Bronchial epithelial cell (primary cell): ENCODE results near the gene C14orf119. TPM values are rescaled to one million over a fixed set of nuclear protein-coding genes. Genes with fewer than 3 reads are reported as not detected.
A peak's percentile ranks its signal among the peaks of the same experiment; 100 is the strongest.

ENCODE experiments used
- DNase-seq: peaks from one replicate; pipeline ENCODE4 v3.0.0-alpha.2; 2010; ENCODE audit warnings: low read depth
- FAIRE-seq: peaks from 2 replicates; lab custom pipeline; 2011; peaks lifted over from hg19 to GRCh38; lab: Jason Lieb, UNC
- H3K27me3 ChIP-seq: 2 replicates; pipeline ENCODE4 v1.5.1; 2011; ENCODE audit warnings: low read length; ENCODE audit not compliant: control insufficient read depth, insufficient read depth
- H3K36me3 ChIP-seq: 2 replicates; pipeline ENCODE4 v1.5.1; 2011; ENCODE audit warnings: low read length; ENCODE audit not compliant: control insufficient read depth, insufficient read depth
- H3K4me3 ChIP-seq: 2 replicates; pipeline ENCODE4 v1.5.1; 2011; ENCODE audit warnings: mild to moderate bottlenecking, low read depth, low read length, control low read depth
- total RNA-seq: library from RNA; depleted of rRNA; stranded (reverse); fragments of >200 nt; gene quantifications from 2 replicates; pipeline ENCODE4 v1.2.1, GENCODE V29; 2014
- TF ChIP-seq, protein P1 (sequence below): IDR thresholded peaks from 2 replicates; pipeline ENCODE4 v1.5.1; 2011; ENCODE audit warnings: mild to moderate bottlenecking, moderate library complexity, low read length, control low read depth, inconsistent platforms; ENCODE audit not compliant: insufficient read depth, severe bottlenecking

The C14orf119 gene
- total RNA-seq, 1 donor from 2014 or later, result 51.9 TPM

DNA sequence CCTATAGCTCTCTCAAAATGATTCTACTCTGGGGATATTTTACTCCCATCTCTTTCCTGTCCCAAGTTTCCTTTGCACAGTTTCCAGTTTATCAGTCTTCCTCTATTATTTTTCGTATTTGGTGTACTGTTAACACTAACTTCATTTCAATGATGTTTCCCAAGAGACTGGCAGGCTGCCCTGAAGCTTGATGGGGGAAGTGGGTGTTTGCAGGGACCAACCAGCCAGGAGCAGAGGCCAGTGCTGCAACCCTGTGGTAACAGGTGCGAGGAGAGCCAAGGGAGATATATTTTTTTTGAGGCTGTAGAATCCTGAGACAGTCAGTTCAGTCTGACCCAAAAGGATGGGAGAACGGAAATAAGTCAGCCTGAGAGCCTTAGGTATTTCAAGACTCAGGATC, 35.6 kb downstream of the C14orf119 start:
- TF ChIP-seq, protein P1, sequence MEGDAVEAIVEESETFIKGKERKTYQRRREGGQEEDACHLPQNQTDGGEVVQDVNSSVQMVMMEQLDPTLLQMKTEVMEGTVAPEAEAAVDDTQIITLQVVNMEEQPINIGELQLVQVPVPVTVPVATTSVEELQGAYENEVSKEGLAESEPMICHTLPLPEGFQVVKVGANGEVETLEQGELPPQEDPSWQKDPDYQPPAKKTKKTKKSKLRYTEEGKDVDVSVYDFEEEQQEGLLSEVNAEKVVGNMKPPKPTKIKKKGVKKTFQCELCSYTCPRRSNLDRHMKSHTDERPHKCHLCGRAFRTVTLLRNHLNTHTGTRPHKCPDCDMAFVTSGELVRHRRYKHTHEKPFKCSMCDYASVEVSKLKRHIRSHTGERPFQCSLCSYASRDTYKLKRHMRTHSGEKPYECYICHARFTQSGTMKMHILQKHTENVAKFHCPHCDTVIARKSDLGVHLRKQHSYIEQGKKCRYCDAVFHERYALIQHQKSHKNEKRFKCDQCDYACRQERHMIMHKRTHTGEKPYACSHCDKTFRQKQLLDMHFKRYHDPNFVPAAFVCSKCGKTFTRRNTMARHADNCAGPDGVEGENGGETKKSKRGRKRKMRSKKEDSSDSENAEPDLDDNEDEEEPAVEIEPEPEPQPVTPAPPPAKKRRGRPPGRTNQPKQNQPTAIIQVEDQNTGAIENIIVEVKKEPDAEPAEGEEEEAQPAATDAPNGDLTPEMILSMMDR, result no peak
- no peaks in the 10 kb centered on the region for H3K27me3 ChIP-seq
- H3K36me3 ChIP-seq, result peaks cover 2% of the 10 kb centered on the region
- DNase-seq (no peak), FAIRE-seq (no peak)
- no peak overlapping the region for H3K4me3 ChIP-seq

DNA sequence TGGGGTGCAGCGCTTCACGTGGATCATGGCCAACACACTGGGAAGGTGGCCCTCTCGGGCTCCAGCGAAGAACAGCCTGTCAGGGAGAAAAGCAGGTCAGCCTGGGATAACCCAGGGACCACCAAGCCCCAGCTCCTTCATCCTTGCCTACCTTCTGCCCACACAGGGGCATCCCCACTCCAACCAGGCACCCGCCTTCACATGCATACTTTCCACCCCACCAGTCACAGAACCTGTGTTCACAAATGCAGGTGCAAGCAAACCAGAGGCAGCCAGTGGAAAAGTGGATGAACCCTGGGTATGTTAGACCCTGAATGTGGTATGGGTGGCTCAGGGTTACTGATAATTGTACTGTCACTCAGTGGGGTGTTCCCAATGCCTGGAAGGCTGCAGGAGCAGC, 36.2 kb downstream of the C14orf119 start:
- Histone ChIP-seq H3K36me3 (peaks cover 3% of the 10 kb centered on the region), H3K4me3 (no peak overlapping the region), H3K27me3 (no peaks in the 10 kb centered on the region)
- DNase-seq (no peak), FAIRE-seq (no peak)
- TF ChIP-seq, protein P1, result no peak

DNA sequence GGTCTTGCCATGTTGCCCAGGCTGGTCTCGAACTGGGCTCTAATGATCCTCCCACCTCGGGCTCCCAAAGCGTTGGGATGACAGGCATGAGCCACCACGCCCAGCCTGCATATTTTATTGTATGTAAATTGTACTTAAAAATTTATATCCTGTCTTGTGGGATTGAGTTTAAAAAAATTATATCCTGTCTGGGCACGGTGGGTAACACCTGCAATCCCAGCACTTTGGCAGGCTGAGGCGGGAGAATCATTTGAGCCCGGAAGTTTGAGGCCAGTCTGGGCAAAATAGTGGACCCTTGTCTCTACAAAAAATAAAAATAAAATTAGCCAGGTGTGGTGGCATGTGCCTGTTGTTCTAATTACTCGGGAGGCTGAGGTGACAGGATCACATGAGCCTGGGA, 37.7 kb downstream of the C14orf119 start:
- DNase-seq (no peak), FAIRE-seq (no peak)
- H3K36me3 ChIP-seq, result peaks cover 3% of the 10 kb centered on the region
- TF ChIP-seq, protein P1, result no peak
- no peak overlapping the region for H3K4me3 ChIP-seq
- H3K27me3 ChIP-seq, result no peaks in the 10 kb centered on the region

DNA sequence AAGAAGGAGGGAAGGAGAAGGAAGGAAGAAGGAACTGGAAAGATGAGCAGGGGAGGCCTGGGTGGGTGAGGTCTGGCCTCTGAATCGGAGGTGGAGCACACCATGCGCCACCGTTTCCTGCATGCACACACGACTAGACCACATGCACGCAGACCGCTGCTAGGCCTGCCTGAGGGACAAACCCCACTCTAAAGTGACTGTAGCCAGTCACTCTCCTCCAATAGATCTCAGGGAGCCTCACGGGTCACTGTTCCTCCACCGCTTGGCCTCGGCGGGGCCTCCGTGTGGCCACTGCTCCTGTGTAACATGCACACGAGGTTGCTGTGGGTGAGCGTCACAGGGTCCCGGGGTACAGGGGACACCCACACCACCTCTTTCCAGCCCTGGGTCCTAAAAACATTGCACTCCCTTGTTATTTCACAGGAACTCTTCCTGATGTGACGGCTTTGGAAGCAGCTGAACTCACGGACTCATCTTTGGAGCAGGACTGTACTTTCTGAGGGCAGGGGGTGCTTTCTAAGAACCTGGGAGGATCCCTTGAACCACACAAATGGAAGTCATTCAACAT, 41.3 kb downstream of the C14orf119 start:
- Histone ChIP-seq H3K4me3 (no peak overlapping the region), H3K27me3 (no peaks in the 10 kb centered on the region), H3K36me3 (peaks cover 3% of the 10 kb centered on the region)
- TF ChIP-seq, protein P1, result no peak
- FAIRE-seq (no peak), DNase-seq (no peak)

DNA sequence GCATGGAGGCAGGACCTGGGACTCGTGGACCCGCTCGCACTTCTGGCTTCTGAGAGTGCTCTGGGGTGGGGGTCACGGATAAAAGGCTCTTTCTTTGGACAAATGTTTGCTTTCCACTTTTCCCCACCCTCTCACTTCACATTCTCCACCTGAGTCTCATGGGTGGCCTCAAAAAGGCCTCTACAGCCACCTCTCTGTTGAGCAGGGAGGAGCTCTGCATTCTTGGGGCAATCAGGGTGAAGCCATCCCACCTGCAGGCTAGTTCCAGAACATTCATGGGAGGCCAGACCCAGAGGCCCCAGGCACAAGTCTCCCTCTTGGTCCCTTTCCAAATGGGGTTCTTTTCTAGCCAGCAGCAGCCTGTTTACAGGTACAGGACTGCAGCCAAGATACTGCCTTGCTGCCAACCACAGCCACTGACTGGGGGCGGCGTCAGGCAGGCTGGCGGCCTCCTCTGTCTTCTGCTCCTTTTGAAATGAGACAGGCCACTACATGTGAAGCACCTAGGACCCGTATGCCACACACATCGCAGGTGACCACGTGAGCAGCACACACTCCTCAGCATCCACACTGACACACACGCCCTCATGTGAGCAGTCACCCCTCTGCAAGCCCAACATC, 42.0 kb downstream of the C14orf119 start:
- DNase-seq (peak; percentile 75), FAIRE-seq (no peak)
- peaks cover 3% of the 10 kb centered on the region for H3K36me3 ChIP-seq

More for the DNA sequence above, 42.0 kb downstream of the C14orf119 start:
- no peaks in the 10 kb centered on the region for H3K27me3 ChIP-seq
- TF ChIP-seq, protein P1, result peak; percentile 0
- no peak overlapping the region for H3K4me3 ChIP-seq
